Lung microvascular endothelial cell (primary cell): ENCODE results near the gene ANHX. TPM values are rescaled to one million over a fixed set of nuclear protein-coding genes. Genes with fewer than 3 reads are reported as not detected.
A peak's percentile ranks its signal among the peaks of the same experiment; 100 is the strongest.
"Not testable (repeated sequence)": the region's sequence is repeated elsewhere in the genome, so short reads cannot be mapped to it uniquely, and the experiment has no call there.

Experiments
- DNase-seq, 2 donors: peaks; one replicate each; pipeline versions ENCODE4 v3.0.0 to v3.0.0-alpha.2; 2010; ENCODE audit warnings: low read depth in 2 of 2
- total RNA-seq: library from RNA; depleted of rRNA; stranded (reverse); fragments of >200 nt; gene quantifications from 2 replicates; pipeline ENCODE4 v1.2.1, GENCODE V29; 2014

The ANHX gene
- not detected in 2 replicates for total RNA-seq

DNA sequence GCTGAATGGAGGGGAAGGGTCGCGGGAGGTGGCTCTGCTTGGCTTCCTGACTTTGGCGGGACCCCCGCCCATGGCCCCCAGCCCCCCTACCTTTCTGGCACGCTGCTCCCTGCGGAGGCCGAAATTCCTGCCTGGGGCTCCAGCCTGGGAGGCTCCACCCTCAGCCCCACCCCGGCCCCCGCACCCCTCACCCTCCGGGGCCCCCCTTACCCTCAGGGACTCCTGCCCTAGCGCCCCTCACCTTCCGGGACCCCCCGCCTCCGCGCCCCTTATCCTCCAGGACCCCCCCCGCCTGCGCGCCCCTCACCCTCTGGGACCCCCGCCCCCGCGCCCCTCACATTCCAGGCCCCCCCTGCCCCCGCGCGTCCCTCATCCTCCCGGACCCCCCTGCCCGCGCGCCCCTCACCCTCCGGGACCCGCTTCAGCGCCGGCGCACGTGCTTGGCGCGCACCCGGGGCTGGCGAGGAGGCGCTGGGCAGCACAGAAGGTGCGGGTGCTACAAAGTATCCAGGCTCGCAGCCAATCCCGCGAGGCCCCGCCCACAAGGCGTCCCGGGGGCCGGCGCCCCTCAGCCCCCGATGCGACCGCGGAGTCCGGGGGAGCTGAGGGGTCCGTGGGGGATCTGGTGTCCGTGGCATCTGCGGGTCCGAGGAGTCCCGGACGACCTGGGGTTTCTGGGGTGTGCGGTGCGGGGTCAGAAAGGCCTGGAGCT is at the start of gene ANHX:
ANHX (minus strand) TSS at position 477 of the 712 bp plus-strand sequence. CDS start 1,521 bp downstream, outside the sequence.
- no peak for DNase-seq

DNA sequence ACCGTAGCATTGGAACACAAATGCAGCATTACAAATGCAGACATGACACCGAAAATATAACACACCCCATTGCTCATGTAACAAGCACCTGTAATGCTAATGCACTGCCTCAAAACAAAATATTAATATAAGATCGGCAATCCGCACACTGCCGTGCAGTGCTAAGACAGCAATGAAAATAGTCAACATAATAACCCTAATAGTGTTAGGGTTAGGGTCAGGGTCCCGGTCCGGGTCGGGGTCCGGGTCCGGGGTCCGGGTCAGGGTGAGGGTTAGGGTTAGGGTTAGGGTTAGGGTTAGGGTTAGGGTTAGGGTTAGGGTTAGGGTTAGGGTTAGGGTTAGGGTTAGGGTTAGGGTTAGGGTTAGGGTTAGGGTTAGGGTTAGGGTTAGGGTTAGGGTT is 29.0 kb upstream of the ANHX start:
- peak in 1 of 2 donors; percentile 7 for DNase-seq

DNA sequence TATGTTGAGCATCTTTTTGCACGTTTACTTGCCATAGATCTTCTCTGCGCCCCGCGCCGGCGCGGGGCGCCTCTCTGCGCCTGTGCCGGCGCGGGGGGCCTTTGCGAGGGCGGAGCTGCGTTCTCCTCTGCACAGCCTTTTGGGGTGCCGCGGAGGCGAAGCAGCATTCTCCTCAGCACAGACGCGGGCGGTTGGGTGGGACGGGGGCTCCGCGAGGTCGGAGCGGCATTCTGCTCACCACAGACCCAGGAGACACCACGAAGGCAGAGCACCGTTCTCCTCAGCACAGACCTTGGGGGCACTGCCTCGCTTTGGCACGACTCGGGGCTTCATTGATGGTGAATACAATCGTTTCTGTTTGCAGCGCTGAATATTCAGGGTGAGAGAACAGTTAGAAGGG is 28.5 kb upstream of the ANHX start:
- no peak for DNase-seq

DNA sequence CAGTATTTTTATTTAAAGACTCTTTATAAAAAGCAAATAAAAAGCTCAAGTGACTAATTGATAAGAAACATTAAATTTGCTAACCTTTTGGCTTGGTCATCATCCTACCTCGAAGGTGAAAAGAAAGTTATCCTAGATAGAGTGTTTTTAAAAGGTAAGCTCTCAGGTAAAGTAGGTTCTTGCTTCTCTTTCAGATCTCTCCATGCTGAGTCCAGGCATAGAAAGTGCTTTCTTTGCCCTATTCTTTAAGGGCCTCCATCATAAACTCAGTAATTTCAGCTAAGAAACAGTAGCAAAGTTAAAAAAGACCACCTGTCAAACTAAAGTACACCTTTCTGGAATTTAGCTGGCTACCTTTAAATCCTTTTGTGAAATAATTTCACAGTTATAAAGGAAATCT is 20.6 kb upstream of the ANHX start:
- no peak for DNase-seq

DNA sequence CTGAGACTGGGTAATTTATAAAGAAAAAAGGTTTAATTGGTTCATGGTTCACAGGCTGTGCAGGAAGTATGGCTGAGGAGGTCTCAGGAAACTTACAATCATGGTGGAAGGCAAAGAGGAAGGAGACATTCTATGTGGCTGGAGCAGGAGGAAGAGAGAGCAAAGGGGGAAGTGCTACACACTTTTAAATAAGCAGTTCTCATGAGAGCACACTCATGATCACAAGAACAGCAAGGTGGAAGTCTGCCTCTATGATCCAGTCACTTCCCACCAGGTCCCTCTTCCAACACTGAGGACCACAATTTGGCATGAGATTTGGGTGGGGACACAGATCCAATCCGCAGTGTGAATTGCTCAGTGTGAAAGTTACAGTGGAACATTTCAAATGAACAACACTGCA is 20.2 kb upstream of the ANHX start:
- DNase-seq: not testable (repeated sequence)

DNA sequence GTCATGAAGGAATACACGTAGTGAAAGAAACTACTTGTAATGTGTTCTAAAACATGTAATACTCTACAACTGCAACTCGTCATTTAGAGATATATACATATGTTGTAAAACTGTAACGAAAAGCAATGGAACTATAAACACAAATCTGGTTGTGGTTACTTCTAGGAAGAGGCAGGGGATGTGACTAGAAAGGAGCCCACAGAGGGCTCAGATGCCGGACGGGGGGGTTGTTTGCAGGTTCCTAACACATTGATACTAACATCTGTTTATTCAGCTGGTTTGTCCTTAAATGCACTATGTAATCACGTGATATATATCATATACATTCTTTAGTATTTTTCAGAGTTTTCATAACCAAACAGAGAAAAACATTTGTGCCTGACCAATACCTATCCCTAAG is 16.1 kb upstream of the ANHX start:
- no peak for DNase-seq

DNA sequence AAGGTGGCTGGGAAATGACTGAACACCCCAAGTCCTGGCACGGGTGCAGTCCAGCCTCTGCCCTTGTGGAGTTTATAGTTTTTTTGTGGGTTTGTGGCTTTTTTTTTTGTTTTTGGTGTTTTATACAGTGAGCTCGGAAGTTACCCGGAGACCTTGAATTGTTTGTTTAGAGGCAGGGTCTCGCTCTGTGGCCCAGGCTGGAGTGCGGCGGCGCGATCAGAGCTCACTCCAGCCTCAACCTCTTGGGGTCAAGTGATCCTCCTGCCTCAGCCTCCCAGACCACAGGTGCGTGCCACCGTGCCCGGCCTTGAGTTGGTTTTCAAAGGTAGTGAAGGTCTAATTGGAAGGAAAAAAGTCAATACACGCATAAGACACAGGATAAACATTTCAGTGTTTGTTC is 879 bp upstream of the ANHX start:
- DNase-seq: no peak

DNA sequence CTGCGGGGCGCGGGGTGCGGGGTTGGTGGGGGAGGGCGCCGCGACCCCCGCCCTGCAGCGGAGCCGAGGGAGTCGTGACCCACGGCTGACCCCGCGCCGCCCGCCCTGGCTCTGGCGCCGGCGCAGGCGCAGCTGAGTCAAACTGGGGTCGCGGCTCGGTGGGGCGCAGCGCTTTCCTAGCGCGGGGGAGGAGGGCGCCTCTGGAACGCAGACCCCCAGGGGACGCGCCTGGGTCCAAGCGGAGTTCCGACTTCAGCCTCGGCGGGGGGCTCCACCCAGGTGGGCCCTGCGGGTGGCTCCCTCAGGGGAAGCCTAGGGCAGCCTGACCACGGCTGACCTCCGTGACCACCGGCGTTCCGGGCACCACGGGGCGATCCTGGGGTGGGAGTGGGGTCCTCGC is 467 bp upstream of the ANHX start:
- DNase-seq: no peak

DNA sequence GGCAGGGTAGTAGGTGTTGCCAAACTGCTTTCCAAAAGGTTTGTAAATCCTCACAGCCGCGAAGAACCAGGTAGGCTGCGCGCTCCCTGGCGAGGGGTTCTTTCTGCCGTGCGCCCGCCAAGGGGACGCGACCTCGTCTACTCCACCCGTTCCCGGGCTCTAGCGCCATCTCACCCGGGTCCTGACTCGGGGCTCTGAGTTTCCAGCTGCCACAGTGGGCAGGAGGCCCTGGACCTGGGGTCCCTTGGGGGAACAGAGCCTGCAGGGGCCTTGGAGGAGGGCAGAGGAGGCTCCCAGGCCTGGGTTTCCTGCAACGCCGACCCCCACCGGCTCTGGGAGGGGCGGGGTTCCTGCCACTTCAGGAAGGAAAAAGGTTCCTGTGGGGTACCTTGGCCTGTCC is 706 bp downstream of the ANHX start:
- DNase-seq: no peak

DNA sequence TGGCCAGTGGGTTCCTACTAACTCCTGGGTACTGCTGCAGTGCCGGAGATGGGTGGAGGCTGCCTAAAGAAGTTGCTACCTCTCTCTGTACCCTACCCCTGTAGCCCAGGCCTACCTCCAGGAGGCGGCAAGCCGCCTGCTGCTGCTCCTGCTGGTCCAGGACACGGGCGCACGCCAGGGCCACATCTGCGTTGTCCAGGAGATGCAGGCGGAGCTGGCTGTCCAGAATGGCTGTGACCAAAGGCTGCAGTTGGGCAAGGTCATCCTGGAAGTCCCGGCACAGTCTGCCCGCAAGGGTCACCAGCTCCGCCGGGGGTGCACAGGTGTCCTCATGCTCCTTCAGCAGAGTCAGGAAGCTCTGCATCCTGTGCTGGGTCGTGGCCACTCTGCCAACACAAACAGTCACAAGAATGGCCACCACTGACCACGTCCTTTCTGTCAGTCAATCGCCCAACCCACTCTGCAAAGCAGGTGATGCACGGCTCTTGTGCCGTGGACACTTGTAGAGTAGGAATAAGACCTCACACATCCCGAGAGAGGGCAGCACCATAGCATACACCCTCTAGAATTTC is 1.6 kb downstream of the ANHX start:
- DNase-seq: no peak

DNA sequence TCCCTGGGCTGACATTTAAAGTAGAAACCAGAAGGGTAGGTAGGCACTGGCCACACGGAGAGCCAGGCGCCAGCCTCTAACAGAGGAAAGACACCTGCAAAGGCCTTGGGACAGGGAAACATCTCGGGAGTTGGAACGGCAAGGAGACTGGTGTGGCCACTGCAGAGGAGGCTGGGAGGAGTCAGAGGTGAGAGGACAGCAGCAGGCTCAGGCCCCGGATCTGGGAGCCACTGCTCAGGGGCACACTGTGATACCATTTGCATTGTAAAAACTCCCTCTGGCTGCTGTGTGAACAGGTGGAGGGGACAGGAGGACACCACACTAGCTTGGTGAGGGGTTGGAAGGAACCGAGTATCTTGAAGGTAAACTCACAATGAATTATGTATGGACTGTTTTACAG is 2.7 kb downstream of the ANHX start:
- no peak for DNase-seq

DNA sequence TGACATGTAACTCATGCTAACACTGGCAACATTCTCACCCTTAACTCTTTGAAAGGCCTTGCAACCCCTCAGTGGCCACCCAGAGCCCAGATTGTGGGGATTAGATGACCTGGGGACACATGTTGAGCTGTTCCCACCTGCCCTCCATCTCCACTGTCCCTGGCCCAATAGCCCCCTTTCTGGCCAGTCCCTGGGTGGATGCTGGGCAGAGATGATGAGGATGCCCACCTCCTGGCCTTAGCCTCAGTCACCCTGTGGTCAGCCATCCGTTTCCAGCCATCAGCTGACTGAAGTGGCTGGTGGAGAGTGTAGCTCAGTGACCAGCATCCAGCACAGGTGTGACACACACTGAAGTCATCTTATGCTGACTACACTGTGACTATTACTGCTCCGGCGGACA is 4.7 kb downstream of the ANHX start:
- DNase-seq: no peak

DNA sequence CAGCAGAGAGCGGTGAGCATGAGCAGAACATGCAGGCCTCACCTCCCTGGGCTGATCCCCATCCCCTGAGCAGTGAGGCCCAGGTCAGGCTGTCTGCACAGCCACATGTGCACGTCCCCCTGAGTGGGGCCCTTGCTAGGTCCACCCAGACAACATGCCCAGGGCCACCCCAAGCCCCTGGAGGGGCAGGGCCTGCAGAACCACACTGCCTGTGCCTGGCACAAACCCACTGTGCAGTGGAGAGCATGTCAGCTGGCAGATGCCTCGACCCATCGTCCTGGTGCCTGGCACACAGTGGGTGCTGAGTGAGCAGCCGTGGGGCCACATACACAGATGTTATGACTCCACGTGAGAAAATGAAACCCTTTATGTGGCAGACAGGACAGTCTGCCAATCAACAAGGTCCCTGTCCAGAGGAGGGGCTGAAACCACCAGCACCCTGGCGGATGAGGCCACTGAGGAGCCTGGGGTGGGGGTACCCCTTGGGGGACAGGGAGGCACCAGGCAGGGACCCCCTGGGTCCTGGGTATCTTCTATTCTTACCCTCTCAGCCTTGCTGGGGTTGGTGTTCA is 8.3 kb downstream of the ANHX start:
- no peak for DNase-seq

DNA sequence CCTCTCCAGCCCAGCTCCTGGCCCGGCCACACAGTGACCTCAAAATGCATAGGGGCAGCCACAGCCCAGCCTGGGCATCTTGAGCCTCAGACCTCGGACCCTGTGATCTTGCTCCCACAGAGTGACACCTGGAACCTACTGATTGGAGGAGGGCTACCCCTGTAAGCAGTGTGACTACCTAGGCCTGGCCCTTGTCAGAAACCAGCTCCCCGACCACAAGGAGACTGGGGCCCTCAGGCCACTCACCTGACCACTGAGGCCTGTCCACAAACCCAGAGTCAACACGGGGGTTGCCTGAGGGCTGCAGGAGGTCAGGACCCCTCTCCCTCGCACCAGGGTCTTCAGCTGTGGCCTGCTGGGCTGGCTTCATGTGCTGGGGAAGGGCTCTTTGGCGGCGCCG is 9.0 kb downstream of the ANHX start:
- DNase-seq: no peak

DNA sequence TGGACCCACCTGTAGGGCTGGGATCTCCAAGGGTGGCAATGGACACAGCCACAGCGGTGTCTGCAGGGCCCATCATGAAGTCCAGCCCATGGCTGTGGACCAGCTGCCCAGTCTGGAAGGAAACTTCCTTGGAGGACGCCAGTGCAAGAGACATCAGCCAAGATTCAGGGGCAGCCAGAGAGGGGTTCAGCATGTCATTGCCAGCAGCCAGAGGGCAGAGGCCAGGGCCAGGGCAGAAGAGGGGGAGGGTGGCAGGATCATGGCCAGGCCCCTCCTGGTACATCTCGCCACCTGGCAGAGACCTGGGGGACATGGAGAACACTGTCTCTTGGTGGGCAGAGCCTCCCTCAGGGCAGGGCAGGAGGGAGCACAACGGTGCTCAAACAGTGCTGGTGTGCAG is 10.2 kb downstream of the ANHX start:
- no peak for DNase-seq

DNA sequence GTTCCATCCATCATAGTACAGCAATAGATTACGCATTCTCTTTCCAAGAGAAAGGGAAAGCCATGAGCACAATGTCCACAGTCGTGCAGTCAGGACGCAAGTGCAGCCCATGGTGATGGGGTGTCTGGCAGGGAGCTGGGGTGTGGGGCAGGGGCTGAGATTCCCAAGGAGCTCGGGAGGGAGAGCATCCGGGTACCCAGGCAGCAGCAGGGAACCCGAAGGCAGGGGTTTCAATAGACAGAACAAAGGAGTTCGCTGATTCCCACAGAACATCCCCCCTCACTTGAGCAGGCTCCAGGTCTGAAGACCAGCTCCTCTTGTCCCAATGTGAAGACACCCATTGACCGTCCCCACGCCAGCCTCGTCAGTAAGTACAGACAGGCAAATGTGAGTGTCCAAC is 13.5 kb downstream of the ANHX start:
- DNase-seq: no peak

DNA sequence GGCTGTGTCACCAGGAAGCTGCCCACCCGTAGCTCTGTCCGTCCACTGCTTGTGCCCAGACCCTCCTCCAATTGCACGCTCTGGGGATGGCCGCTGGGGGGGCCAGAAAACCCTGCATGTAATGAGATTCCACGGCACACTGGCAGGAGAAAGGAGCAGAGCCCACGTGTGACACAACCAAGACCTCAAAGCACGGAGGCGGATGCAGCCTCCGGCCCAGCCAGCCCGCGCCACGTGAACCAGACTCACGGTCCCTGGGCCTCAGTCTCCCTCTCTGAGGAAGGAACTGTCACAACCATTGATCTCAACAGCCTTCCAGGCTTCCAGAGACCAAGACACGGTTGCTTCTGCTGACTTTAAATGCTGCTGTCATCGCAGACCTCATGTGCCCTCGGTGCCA is 14.4 kb downstream of the ANHX start:
- no peak for DNase-seq

DNA sequence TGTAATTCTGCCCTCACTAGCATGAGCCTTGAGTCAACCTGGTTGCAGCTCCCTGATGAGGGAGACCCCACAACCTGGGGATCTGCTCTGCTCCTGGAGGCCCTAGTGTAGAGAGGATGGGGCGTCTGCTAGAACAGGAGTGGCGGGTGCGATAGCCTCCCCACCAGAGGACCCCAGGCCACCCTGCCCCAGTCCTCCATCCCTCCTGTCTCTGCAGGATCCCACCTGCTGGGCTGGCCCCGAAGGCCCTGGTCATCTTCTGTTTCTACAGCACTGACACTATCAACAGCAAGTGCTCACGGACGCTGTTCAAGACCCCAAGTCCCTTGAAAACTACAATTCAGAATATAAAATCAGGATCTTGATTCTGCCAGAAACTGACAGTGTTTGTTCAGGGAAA is 15.2 kb downstream of the ANHX start:
- no peak for DNase-seq

DNA sequence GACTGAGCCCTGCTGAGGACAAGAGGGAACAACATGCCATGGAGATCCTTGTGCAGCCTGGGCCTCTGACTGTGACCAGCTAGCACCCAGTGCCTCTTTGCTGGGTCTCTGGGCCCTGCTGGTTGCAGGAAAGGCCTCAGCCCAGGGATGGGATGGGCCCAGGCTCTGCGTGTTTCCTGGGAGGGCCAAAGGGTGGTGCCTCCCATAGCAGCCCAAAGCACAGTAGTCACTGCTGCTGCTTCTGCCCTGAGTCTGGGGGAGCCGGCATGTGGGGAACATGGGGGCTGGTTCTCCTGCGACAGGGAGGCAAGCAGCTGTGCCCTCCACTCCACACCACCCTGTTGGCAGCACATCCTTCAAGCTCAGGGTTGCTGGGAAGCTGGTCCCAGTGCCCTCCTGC is 18.5 kb downstream of the ANHX start:
- DNase-seq: no peak

DNA sequence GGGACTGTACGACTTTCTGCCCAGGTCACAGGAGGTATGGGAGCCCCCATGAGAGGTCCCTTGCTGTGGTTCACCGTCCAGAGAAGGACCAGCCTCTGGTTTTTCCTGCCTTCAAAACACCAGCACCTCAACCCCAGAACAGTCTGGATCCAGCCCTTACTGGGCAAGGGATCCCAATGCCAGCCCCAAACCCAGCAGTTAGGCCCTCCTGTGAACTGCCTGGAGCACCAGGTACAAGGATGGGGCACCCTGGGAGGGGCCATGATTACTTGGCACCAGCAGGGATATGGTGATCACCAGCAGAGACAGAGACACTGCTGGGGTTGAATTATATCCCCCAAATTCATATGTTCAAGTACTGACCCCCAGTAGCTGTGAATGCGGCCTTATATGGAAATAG is 20.0 kb downstream of the ANHX start:
- no peak for DNase-seq

DNA sequence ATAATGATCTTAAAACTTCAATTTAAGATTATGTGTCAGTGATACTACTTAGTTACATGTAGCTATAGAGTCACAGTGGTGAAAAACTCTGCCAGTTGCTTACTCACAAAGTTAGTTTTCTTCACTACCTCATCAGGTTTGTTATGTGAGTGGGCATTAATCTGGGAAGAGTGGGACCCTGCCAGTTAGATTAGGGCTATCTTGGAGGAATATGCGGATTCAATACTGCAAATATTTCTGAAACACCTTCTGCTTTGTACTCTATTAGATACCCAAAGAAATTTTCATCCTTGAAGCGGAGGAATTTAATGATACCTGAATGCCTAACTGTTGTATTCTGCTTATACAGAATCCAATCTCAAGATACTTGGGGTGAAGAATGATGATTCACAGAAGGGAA is 29.3 kb downstream of the ANHX start:
- DNase-seq: no peak

DNA sequence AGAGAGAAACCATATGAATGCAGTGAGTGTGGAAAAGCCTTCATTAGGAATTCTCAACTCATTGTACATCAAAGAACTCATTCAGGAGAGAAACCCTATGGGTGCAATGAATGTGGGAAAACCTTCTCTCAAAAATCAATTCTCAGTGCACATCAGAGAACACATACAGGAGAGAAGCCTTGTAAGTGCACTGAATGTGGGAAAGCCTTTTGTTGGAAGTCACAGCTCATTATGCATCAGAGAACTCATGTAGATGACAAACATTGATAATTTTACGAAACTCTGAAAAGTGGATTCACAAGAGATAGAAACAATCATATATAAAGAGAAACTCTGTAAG is 31.4 kb downstream of the ANHX start:
- peak in 1 of 2 donors; percentile 3 for DNase-seq
